ENCODE data around the gene ABCG1.

- TF ChIP-seq, protein P1, sequence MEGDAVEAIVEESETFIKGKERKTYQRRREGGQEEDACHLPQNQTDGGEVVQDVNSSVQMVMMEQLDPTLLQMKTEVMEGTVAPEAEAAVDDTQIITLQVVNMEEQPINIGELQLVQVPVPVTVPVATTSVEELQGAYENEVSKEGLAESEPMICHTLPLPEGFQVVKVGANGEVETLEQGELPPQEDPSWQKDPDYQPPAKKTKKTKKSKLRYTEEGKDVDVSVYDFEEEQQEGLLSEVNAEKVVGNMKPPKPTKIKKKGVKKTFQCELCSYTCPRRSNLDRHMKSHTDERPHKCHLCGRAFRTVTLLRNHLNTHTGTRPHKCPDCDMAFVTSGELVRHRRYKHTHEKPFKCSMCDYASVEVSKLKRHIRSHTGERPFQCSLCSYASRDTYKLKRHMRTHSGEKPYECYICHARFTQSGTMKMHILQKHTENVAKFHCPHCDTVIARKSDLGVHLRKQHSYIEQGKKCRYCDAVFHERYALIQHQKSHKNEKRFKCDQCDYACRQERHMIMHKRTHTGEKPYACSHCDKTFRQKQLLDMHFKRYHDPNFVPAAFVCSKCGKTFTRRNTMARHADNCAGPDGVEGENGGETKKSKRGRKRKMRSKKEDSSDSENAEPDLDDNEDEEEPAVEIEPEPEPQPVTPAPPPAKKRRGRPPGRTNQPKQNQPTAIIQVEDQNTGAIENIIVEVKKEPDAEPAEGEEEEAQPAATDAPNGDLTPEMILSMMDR (IDR thresholded peaks at IDR 0.05; ENCODE audit: poor library complexity, severe bottlenecking): no peak
- no peak for TF ChIP-seq RAD21 (conservative IDR thresholded peaks at IDR 0.05)
Observed at GRCh38 chr21:42223826-42224575, 5.1 kb downstream of the ABCG1 start.
